H9 (cell line): ENCODE data around the gene BICD2. TPM values are rescaled to one million over a fixed set of nuclear protein-coding genes. Genes with fewer than 3 reads are reported as not detected.

ENCODE experiments used
- DNase-seq: peaks from one replicate; pipeline ENCODE4 v3.0.0-alpha.2; 2017
- H2AFZ ChIP-seq: one replicate; pipeline ENCODE4 v1.6.1; 2013; ENCODE audit warnings: mild to moderate bottlenecking, low read length, control low read depth, moderate library complexity
- H2AK5ac ChIP-seq: 2 replicates; pipeline ENCODE4 v1.6.1; 2013; ENCODE audit warnings: low read length, control low read depth, mixed read lengths; ENCODE audit not compliant: insufficient read length
- H2BK120ac ChIP-seq: one replicate; pipeline ENCODE4 v1.6.1; 2013; ENCODE audit warnings: low read depth, mild to moderate bottlenecking, low read length, control low read depth, inconsistent platforms; ENCODE audit not compliant: poor library complexity, severe bottlenecking
- H2BK12ac ChIP-seq: 2 replicates; pipeline ENCODE4 v1.6.1; 2013; ENCODE audit warnings: low read length, control low read depth, mixed read lengths, low read depth; ENCODE audit not compliant: insufficient read length
- H2BK15ac ChIP-seq: 2 replicates; pipeline ENCODE4 v1.6.1; 2013; ENCODE audit warnings: low read depth, low read length, control low read depth
- H2BK20ac ChIP-seq: one replicate; pipeline ENCODE4 v1.6.1; 2013; ENCODE audit warnings: low read depth, mild to moderate bottlenecking, low read length, control low read depth, inconsistent platforms; ENCODE audit not compliant: poor library complexity, severe bottlenecking
- H2BK5ac ChIP-seq: 2 replicates; pipeline ENCODE4 v1.6.1; 2013; ENCODE audit warnings: low read length, control low read depth, mixed read lengths; ENCODE audit not compliant: insufficient read length
- H3K14ac ChIP-seq: 2 replicates; pipeline ENCODE4 v1.6.1; 2013; ENCODE audit warnings: low read length, control low read depth; ENCODE audit not compliant: insufficient read depth
- H3K18ac ChIP-seq: 2 replicates; pipeline ENCODE4 v1.6.1; 2013; ENCODE audit warnings: low read depth, mild to moderate bottlenecking, mixed read lengths, low read length, control low read depth; ENCODE audit not compliant: insufficient read length
- H3K23ac ChIP-seq: 2 replicates; pipeline ENCODE4 v1.6.1; 2013; ENCODE audit warnings: low read length, control low read depth, mixed read lengths, low read depth; ENCODE audit not compliant: insufficient read length
- H3K23me2 ChIP-seq: 2 replicates; pipeline ENCODE4 v1.6.1; 2013; ENCODE audit warnings: low read depth, mild to moderate bottlenecking, mixed read lengths, low read length, control low read depth; ENCODE audit not compliant: insufficient read length, poor library complexity, severe bottlenecking
- H3K27ac ChIP-seq: 2 replicates; pipeline ENCODE4 v1.5.1; 2013; ENCODE audit warnings: low read length, control low read depth, mixed read lengths, low read depth; ENCODE audit not compliant: insufficient read length
- H3K27me3 ChIP-seq: 2 replicates; pipeline ENCODE4 v1.6.1; 2013; ENCODE audit warnings: low read length, control low read depth, inconsistent platforms; ENCODE audit not compliant: insufficient read depth
- H3K4ac ChIP-seq: 2 replicates; pipeline ENCODE4 v1.6.1; 2013; ENCODE audit warnings: low read depth, mild to moderate bottlenecking, control low read depth, inconsistent platforms, low read length, moderate library complexity
- H3K4me1 ChIP-seq: 2 replicates; pipeline ENCODE4 v1.6.1; 2013; ENCODE audit warnings: low read length, control low read depth, inconsistent platforms; ENCODE audit not compliant: insufficient read depth
- H3K4me2 ChIP-seq: 2 replicates; pipeline ENCODE4 v1.6.1; 2013; ENCODE audit warnings: low read length, control low read depth, mixed read lengths; ENCODE audit not compliant: insufficient read length, insufficient read depth
- H3K56ac ChIP-seq: 2 replicates; pipeline ENCODE4 v1.6.1; 2013; ENCODE audit warnings: low read depth, mild to moderate bottlenecking, mixed read lengths, low read length, control low read depth; ENCODE audit not compliant: insufficient read length
- H3K79me1 ChIP-seq: 2 replicates; pipeline ENCODE4 v1.6.1; 2013; ENCODE audit warnings: low read depth, mild to moderate bottlenecking, moderate library complexity, low read length, control low read depth, inconsistent platforms; ENCODE audit not compliant: insufficient read depth, poor library complexity, severe bottlenecking
- H3K79me2 ChIP-seq: 2 replicates; pipeline ENCODE4 v1.6.1; 2013; ENCODE audit warnings: low read length, control low read depth, inconsistent platforms; ENCODE audit not compliant: insufficient read depth
- H3K9ac ChIP-seq: 2 replicates; pipeline ENCODE4 v1.6.1; 2013; ENCODE audit warnings: low read length, control low read depth, mixed read lengths; ENCODE audit not compliant: insufficient read length; ENCODE audit errors: extremely low read depth
- H3K9me3 ChIP-seq: one replicate; pipeline ENCODE4 v1.6.1; 2013; ENCODE audit warnings: low read depth, low read length, inconsistent platforms; ENCODE audit not compliant: control insufficient read depth
- H3T11ph ChIP-seq: one replicate; pipeline ENCODE4 v1.6.1; 2013; ENCODE audit warnings: mild to moderate bottlenecking, low read length, control low read depth, inconsistent platforms
- H4K20me1 ChIP-seq: one replicate; pipeline ENCODE4 v1.6.1; 2013; ENCODE audit not compliant: control insufficient read depth, insufficient read length, insufficient read depth
- H4K5ac ChIP-seq: 2 replicates; pipeline ENCODE4 v1.6.1; 2013; ENCODE audit warnings: low read depth, mild to moderate bottlenecking, mixed read lengths, low read length, control low read depth; ENCODE audit not compliant: insufficient read length
- H4K8ac ChIP-seq: replicated peaks from 2 replicates; pipeline ENCODE4 v1.6.1; 2013; ENCODE audit warnings: low read length, control low read depth, mixed read lengths, low read depth; ENCODE audit not compliant: insufficient read length
- H4K91ac ChIP-seq: 2 replicates; pipeline ENCODE4 v1.6.1; 2013; ENCODE audit warnings: low read depth, mild to moderate bottlenecking, moderate library complexity, mixed read lengths, low read length, control low read depth; ENCODE audit not compliant: insufficient read length
- H3K27ac Mint-ChIP-seq, 3 experiments: 2 replicates in 2 of 3; 3 replicates in 1 of 3; pipeline ENCODE4 v1.8.0; 2020 to 2021; ENCODE audit warnings: mixed read lengths in 3 of 3, mild to moderate bottlenecking in 1 of 3, moderate library complexity in 1 of 3
- H3K27me3 Mint-ChIP-seq: 2 replicates; pipeline ENCODE4 v1.8.0; 2021; ENCODE audit warnings: low read depth, mild to moderate bottlenecking, moderate library complexity, mixed read lengths
- H3K36me3 Mint-ChIP-seq, 3 experiments: 2 replicates in 2 of 3; 3 replicates in 1 of 3; pipeline ENCODE4 v1.8.0; 2020 to 2021; ENCODE audit warnings: low read depth in 3 of 3, mixed read lengths in 3 of 3; ENCODE audit not compliant: insufficient read depth in 1 of 3
- H3K4me1 Mint-ChIP-seq, 2 experiments: 2 replicates each; pipeline ENCODE4 v1.8.0; 2020; ENCODE audit warnings: mixed read lengths in 2 of 2
- H3K4me3 Mint-ChIP-seq, 2 experiments: 2 replicates in 1 of 2; 3 replicates in 1 of 2; pipeline ENCODE4 v1.8.0; 2020 to 2021; ENCODE audit warnings: mild to moderate bottlenecking in 2 of 2, mixed read lengths in 2 of 2, moderate library complexity in 1 of 2
- H3K9me3 Mint-ChIP-seq, 2 experiments: 2 replicates in 1 of 2; 3 replicates in 1 of 2; pipeline ENCODE4 v1.8.0; 2020; ENCODE audit warnings: mild to moderate bottlenecking in 2 of 2, mixed read lengths in 2 of 2, moderate library complexity in 1 of 2
- CTCF ChIP-seq: fragments of 200-600 bp; sonication (generic); conservative IDR thresholded peaks from 3 replicates; pipeline ENCODE4 v1.8.0; 2021; ENCODE audit warnings: antibody characterized with exemption, mild to moderate bottlenecking
- WGBS: extraction: QIAGEN DNeasy Blood & Tissue Kit; methylation state at CpG from one replicate; pipeline ENCODE4 v1.1.7; 2013; ENCODE audit warnings: missing lambda C conversion rate, low lambda C conversion rate, mixed read lengths; ENCODE audit not compliant: insufficient read length; ENCODE audit errors: extremely low coverage; 5-methylcytosine and 5-hydroxymethylcytosine counted together
- total RNA-seq: library from RNA; stranded (reverse); gene quantifications from 2 replicates; pipeline ENCODE4 v1.2.1, GENCODE V29; 2021

The BICD2 gene
- total RNA-seq, 1 experiment from 2014 or later = 22.3 TPM

- no CpG with 5 or more reads among the region's 4 CpGs for WGBS
- peak overlapping the region in 1 of 3 experiments; percentile 21; a peak in 1 of 7 replicates for H3K27ac Mint-ChIP-seq
- peaks cover 6% of the 10 kb centered on the region; the same call in 1 of the 2 replicates for H3K4me1 ChIP-seq
- no peaks in the 10 kb centered on the region for H3K9me3 ChIP-seq
- H4K20me1 ChIP-seq = no peaks in the 10 kb centered on the region
- H3K9ac ChIP-seq = no peak overlapping the region
- H2AFZ ChIP-seq = no peak overlapping the region
- no peak overlapping the region for H2BK120ac ChIP-seq
- peaks cover 6% of the 10 kb centered on the region for H3K23me2 ChIP-seq
- no peak overlapping the region for H2BK12ac ChIP-seq
- H2BK5ac ChIP-seq = no peak overlapping the region
- no peak overlapping the region for H3K18ac ChIP-seq
- H3K4ac ChIP-seq = no peak overlapping the region
- H3K23ac ChIP-seq = no peak overlapping the region
- no peak overlapping the region for H3K56ac ChIP-seq
- H4K5ac ChIP-seq = no peak overlapping the region
- TF ChIP-seq CTCF = no peak
- no peak overlapping the region for H3T11ph ChIP-seq
- H4K8ac ChIP-seq = no peak overlapping the region
- no peak overlapping the region for H2BK15ac ChIP-seq
- no peaks in the 10 kb centered on the region for H3K36me3 Mint-ChIP-seq
- no peaks in the 10 kb centered on the region for H3K79me1 ChIP-seq
- no peak for DNase-seq
- peak overlapping the region; percentile 86 to 95 for H3K4me3 Mint-ChIP-seq
- H3K4me2 ChIP-seq = no peak overlapping the region
- no peak overlapping the region for H2BK20ac ChIP-seq
- no peak overlapping the region for H3K27ac ChIP-seq
- H3K4me1 Mint-ChIP-seq = peaks cover 35 to 42% of the 10 kb centered on the region in 2 experiments
- H3K27me3 Mint-ChIP-seq = peaks cover 3% of the 10 kb centered on the region; the same call in 1 of the 2 replicates
- H4K91ac ChIP-seq = no peak overlapping the region
- H2AK5ac ChIP-seq = no peak overlapping the region
- no peaks in the 10 kb centered on the region for H3K9me3 Mint-ChIP-seq
- H3K79me2 ChIP-seq = peaks cover 40% of the 10 kb centered on the region; the same call in 1 of the 2 replicates
- no peaks in the 10 kb centered on the region for H3K27me3 ChIP-seq
- no peak overlapping the region for H3K14ac ChIP-seq
These were observed 2.4 kb downstream of the BICD2 start for GRCh38 chr9:92762196-92762595.
